Endothelial cell of umbilical vein (primary cell): ENCODE measurements around the gene PXT1. TPM values are rescaled to one million over a fixed set of nuclear protein-coding genes. Genes with fewer than 3 reads are reported as not detected.
A peak's percentile ranks its signal among the peaks of the same experiment; 100 is the strongest.

ENCODE experiments used
- Bru-seq: library from RNA; stranded (reverse); fragments of 400-500 nt; gene quantifications from one replicate; lab custom pipeline; 2021; lab: Mats Ljungman, UMichigan
- BruChase-seq, 2 experiments: library from RNA; stranded (reverse); fragments of 400-500 nt; gene quantifications; one replicate each; lab custom pipeline; 2021; lab: Mats Ljungman, UMichigan
- BruUV-seq: library from RNA; stranded (reverse); fragments of 400-500 nt; replicated peaks from 2 replicates; lab custom pipeline; 2021; lab: Mats Ljungman, UMichigan
- CTCF ChIA-PET: fragments of 300-600, 350-600 bp; sonication (Branson Sonifier 250); formaldehyde crosslinking; loops from one replicate; lab custom pipeline; 2021; ENCODE audit warnings: antibody characterized with exemption, inconsistent platforms; lab: Charles Lee
- POLR2A ChIA-PET: fragments of 300-600, 350-600 bp; sonication (Branson Sonifier 250); formaldehyde crosslinking; loops from one replicate; lab custom pipeline; 2021; ENCODE audit warnings: antibody characterized with exemption, inconsistent platforms; lab: Charles Lee
- DNase-seq: peaks from one replicate; pipeline ENCODE4 v3.0.0-alpha.2; 2011; ENCODE audit warnings: low read depth, low spot score
- FAIRE-seq: peaks from 2 replicates; lab custom pipeline; 2011; peaks lifted over from hg19 to GRCh38; lab: Jason Lieb, UNC
- H2AFZ ChIP-seq: 2 replicates; pipeline ENCODE4 v1.6.0; 2012; ENCODE audit warnings: low read depth, low read length, control low read depth, inconsistent platforms
- H3K27ac ChIP-seq: 2 replicates; pipeline ENCODE4 v1.5.1; 2011; ENCODE audit warnings: low read depth, mild to moderate bottlenecking, control low read depth, low read length, moderate library complexity; ENCODE audit not compliant: insufficient read depth
- H3K27me3 ChIP-seq, 2 experiments: 2 replicates each; pipeline versions ENCODE4 v1.6.0 to v1.6.1; 2011; ENCODE audit warnings: low read length in 2 of 2, mixed read lengths in 1 of 2; ENCODE audit not compliant: control insufficient read depth in 2 of 2, insufficient read depth in 2 of 2
- H3K36me3 ChIP-seq, 2 experiments: 2 replicates in 1 of 2; 3 replicates in 1 of 2; pipeline ENCODE4 v1.5.1; 2011; ENCODE audit warnings: low read length in 2 of 2, mild to moderate bottlenecking in 1 of 2, moderate library complexity in 1 of 2; ENCODE audit not compliant: control insufficient read depth in 2 of 2, insufficient read depth in 2 of 2; ENCODE audit errors: extremely low read depth in 1 of 2
- H3K4me1 ChIP-seq: 3 replicates; pipeline ENCODE4 v1.5.1; 2011; ENCODE audit warnings: mild to moderate bottlenecking, low read length; ENCODE audit not compliant: control insufficient read depth, insufficient read depth; ENCODE audit errors: extremely low read depth
- H3K4me2 ChIP-seq: 2 replicates; pipeline ENCODE4 v1.6.1; 2011; ENCODE audit warnings: low read length, control low read depth, mixed read lengths; ENCODE audit not compliant: insufficient read depth
- H3K4me3 ChIP-seq, 3 experiments: fragments of 200-600 bp in 1 of 3; sonication (generic), shearing (Covaris generic) in 1 of 3; replicated peaks in 1 of 3; 2 replicates each; pipeline ENCODE4 v1.5.1; 2011 to 2016; ENCODE audit warnings: control low read depth in 3 of 3, low read length in 3 of 3, mild to moderate bottlenecking in 2 of 3, inconsistent platforms in 1 of 3, low read depth in 1 of 3, moderate library complexity in 1 of 3; ENCODE audit not compliant: insufficient read depth in 1 of 3
- H3K79me2 ChIP-seq: 2 replicates; pipeline ENCODE4 v1.6.0; 2012; ENCODE audit warnings: low read length, inconsistent platforms; ENCODE audit not compliant: control insufficient read depth, insufficient read depth
- H3K9ac ChIP-seq: replicated peaks from 2 replicates; pipeline ENCODE3; 2011; ENCODE audit warnings: low read length, control low read depth; ENCODE audit not compliant: insufficient read depth; ENCODE audit errors: extremely low read depth
- H3K9me1 ChIP-seq: replicated peaks from 3 replicates; pipeline ENCODE4 v1.6.0; 2011; ENCODE audit warnings: mild to moderate bottlenecking, low read length; ENCODE audit not compliant: control insufficient read depth, insufficient read depth; ENCODE audit errors: extremely low read depth
- H3K9me3 ChIP-seq: replicated peaks from 2 replicates; pipeline ENCODE4 v1.5.1; 2012; ENCODE audit warnings: low read length, inconsistent platforms; ENCODE audit not compliant: control insufficient read depth, insufficient read depth
- H4K20me1 ChIP-seq: replicated peaks from 2 replicates; pipeline ENCODE3; 2011; ENCODE audit warnings: mild to moderate bottlenecking, low read length; ENCODE audit not compliant: control insufficient read depth, insufficient read depth; ENCODE audit errors: extremely low read depth
- EZH2 ChIP-seq: IDR thresholded peaks from 2 replicates; pipeline ENCODE4 v1.6.1; 2012; ENCODE audit warnings: borderline replicate concordance, low read depth, mild to moderate bottlenecking, moderate library complexity, low read length, inconsistent platforms; ENCODE audit not compliant: severe bottlenecking
- FOS ChIP-seq: IDR thresholded peaks from 2 replicates; pipeline ENCODE4 v1.6.1; 2011; ENCODE audit warnings: mild to moderate bottlenecking, low read length, moderate library complexity, borderline replicate concordance; ENCODE audit not compliant: insufficient read depth
- GATA2 ChIP-seq: IDR thresholded peaks from 2 replicates; pipeline ENCODE4 v1.7.0; 2011; ENCODE audit warnings: low read depth, mild to moderate bottlenecking, moderate library complexity, mixed read lengths, low read length; ENCODE audit not compliant: insufficient read length, insufficient read depth
- JUN ChIP-seq: IDR thresholded peaks from 2 replicates; pipeline ENCODE4 v1.6.1; 2011; ENCODE audit warnings: borderline replicate concordance, low read depth; ENCODE audit not compliant: insufficient read length, insufficient read depth
- MAX ChIP-seq: IDR thresholded peaks from 2 replicates; pipeline ENCODE4 v1.6.1; 2011; ENCODE audit not compliant: insufficient read depth, insufficient read length
- MYC ChIP-seq: IDR thresholded peaks from one replicate; pipeline ENCODE4 v1.6.1; 2011; ENCODE audit warnings: mild to moderate bottlenecking, low read depth, low read length
- POLR2A ChIP-seq: IDR thresholded peaks from 2 replicates; pipeline ENCODE4 v1.6.1; 2012; ENCODE audit warnings: low read depth, mild to moderate bottlenecking, control low read depth, low read length
- POLR2AphosphoS5 ChIP-seq: IDR thresholded peaks from 2 replicates; pipeline ENCODE4 v1.6.1; 2012; ENCODE audit warnings: low read depth, mild to moderate bottlenecking, control low read depth, low read length, moderate library complexity; ENCODE audit not compliant: insufficient read depth
- dilution Hi-C: fragments of 300-500 bp; cut with MboI; formaldehyde crosslinking; loops from one replicate; pipeline ENCODE4 v1.15.0; 2019; ENCODE audit warnings: low sequenced_read_pairs; ENCODE audit not compliant: extremely low pct_ligation_motif_present
- intact Hi-C: fragments of 100-400 bp; cut with micrococcal nuclease; formaldehyde crosslinking; loops from one replicate; pipeline ENCODE4 v1.10.0; 2022
- long read RNA-seq: library from polyadenylated mRNA; stranded (forward); transcript quantifications from one replicate; pipeline ENCODE4 v2.0.0, GENCODE V29; 2021
- polyA minus RNA-seq, 3 experiments: library from RNA; depleted of rRNA, polyadenylated mRNA; stranded (reverse); fragments of >200 nt; gene quantifications; 1 replicate in 1 of 3; 2 replicates in 2 of 3; pipeline ENCODE4 v1.2.3, GENCODE V29; 2011
- polyA plus RNA-seq, 4 experiments: library from polyadenylated mRNA; depleted of rRNA in 3 of 4; stranded (reverse) in 3 of 4; unstranded in 1 of 4; fragments of >200 nt; gene quantifications; 2 replicates each; pipeline versions ENCODE4 v1.2.1 to v1.2.3, GENCODE V29; 2011 to 2012; ENCODE audit warnings: missing spikeins in 1 of 4
- total RNA-seq: library from RNA; stranded (reverse); gene quantifications from 2 replicates; pipeline ENCODE4 v1.2.3, GENCODE V29; 2021

PXT1 gene
- total RNA-seq (not detected in 2 replicates), polyA plus RNA-seq (not detected in 2 replicates), polyA minus RNA-seq (not detected in 2 replicates), Bru-seq, nascent RNA (percentile 12 among the genes with signal in this experiment), BruChase-seq, experiment 1, labeled RNA remaining after a 6-hour chase (percentile 9 among the genes with signal in this experiment), BruChase-seq, experiment 2, labeled RNA remaining after a 2-hour chase (percentile 12 among the genes with signal in this experiment)
- not detected in 2 replicates for polyA plus RNA-seq (2011; cell fraction: cytosol; rRNA removed)
- polyA plus RNA-seq (2011; cell fraction: nucleus; rRNA removed): 0.07 TPM in 1 of 2 replicates, not detected in the other
- polyA plus RNA-seq (2012): not detected in 2 replicates
- not detected for polyA minus RNA-seq (2011; cell fraction: cytosol; rRNA and poly(A)+ RNA removed)
- polyA minus RNA-seq (2011; cell fraction: nucleus; rRNA and poly(A)+ RNA removed): not detected in 2 replicates
- long read RNA-seq: 0 reads

DNA sequence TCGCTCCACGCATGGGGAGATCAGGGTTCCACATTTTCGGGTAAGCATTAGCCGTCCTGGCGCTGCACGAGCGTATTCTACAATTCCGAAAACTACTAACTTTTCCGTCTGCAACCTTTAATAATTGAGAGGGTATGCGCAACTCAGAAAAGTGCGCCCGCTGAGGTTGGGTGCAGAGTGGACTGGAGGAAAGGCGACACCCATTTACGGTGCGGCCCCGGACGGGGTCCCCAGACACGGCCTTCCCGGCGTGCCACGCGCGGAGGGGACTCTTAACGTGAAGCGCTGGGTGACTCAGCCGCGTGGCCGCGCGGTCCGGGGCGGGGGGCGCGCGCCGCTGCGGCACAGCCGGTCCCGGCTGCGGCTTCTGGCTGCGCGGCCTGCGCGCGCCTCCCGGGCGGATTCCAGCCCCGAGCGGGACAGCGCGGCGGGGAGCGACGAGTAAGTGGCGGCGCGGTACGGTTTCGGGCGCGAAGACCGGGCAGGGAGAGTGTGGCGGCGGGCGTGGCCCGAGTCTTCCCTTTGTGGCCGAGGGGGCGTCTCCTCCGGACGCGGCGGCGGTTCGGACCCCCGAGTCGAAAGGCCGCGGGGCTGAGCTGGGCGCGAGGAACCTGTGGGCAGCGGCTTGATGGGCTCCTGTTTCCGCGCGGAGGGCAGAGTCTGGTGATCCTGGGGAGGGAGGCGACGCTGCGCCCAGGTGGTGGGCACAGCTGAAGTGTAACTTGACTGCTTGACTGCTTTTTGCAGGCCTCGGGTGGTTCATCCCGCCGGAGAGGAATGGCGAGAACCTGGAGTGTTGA, at the start of gene PXT1, which contains the start of gene KCTD20:
TSS of gene PXT1 (minus strand) at position 184 of the 800 bp plus-strand sequence. CDS start 16,772 bp downstream, outside the sequence.
TSS of gene KCTD20 (plus strand) at position 330 of the 800 bp plus-strand sequence. CDS start 27,098 bp downstream, outside the sequence.
- peak within 1 kb of the TSS; percentile 91 for H3K9ac ChIP-seq
- TF ChIP-seq POLR2AphosphoS5 (peak; percentile 93), MAX (no peak), GATA2 (no peak), MYC (no peak), JUN (peak; percentile 26), POLR2A (peak; percentile 95), EZH2 (no peak), FOS (peak; percentile 92)
- H3K36me3 ChIP-seq: no peaks in the 10 kb centered on the region
- dilution Hi-C loops (no loop called here), intact Hi-C loops (loop anchor here (2.0 to 5.0 kb wide), 3 partner anchors 149 to 799 kb away; partner anchors contain the start of genes CDKN1A and SRSF3)
- peak within 1 kb of the TSS; percentile 78 to 96 (median 91) for H3K4me3 ChIP-seq
- no peaks in the 10 kb centered on the region for H3K9me3 ChIP-seq
- no peaks in the 10 kb centered on the region for H3K27me3 ChIP-seq
- FAIRE-seq: no peak
- ChIA-PET POLR2A (interaction anchor here (1.0 kb wide), 1 partner anchor 10 kb away, joined by 4 read pairs; no protein-coding TSS in a partner anchor), CTCF (interaction anchor here (1.0 to 2.2 kb wide), 4 partner anchors 14 to 102 kb away, joined by 3 to 18 read pairs (median 4); partner anchors contain the start of gene ETV7)
- H2AFZ ChIP-seq: peak within 1 kb of the TSS; percentile 89
- H3K9me1 ChIP-seq: no peaks in the 10 kb centered on the region
- peaks cover 43% of the 10 kb centered on the region for H3K79me2 ChIP-seq
- H3K4me2 ChIP-seq: peak within 1 kb of the TSS; percentile 98
- no TSS peak for BruUV-seq
- peaks cover 5% of the 10 kb centered on the region for H4K20me1 ChIP-seq
- H3K4me1 ChIP-seq: peaks cover 36% of the 10 kb centered on the region
- DNase-seq: peak; percentile 81
- H3K27ac ChIP-seq: peak within 1 kb of the TSS; percentile 95
